Ramos (cell line): ENCODE data around the gene PYM1.
"Not testable (repeated sequence)": the region's sequence is repeated elsewhere in the genome, so short reads cannot be mapped to it uniquely, and the experiment has no call there.

ENCODE experiments used
- in situ Hi-C: fragments of 300-500 bp; cut with MboI; formaldehyde crosslinking; loops from one replicate; pipeline ENCODE4 v1.14.3; 2022; ENCODE audit warnings: low sequenced_read_pairs; ENCODE audit not compliant: unreplicated experiment

PYM1 gene

GRCh38 chr12:55940065-55940732 is 12.5 kb upstream of the PYM1 start:
- in situ Hi-C loops, result loop anchor here (5.0 kb wide), 1 partner anchor 193 kb away; no protein-coding TSS in a partner anchor

- in situ Hi-C loops, result no loop called here
Observed at GRCh38 chr12:55938826-55939501, 11.3 kb upstream of the PYM1 start.

DNA sequence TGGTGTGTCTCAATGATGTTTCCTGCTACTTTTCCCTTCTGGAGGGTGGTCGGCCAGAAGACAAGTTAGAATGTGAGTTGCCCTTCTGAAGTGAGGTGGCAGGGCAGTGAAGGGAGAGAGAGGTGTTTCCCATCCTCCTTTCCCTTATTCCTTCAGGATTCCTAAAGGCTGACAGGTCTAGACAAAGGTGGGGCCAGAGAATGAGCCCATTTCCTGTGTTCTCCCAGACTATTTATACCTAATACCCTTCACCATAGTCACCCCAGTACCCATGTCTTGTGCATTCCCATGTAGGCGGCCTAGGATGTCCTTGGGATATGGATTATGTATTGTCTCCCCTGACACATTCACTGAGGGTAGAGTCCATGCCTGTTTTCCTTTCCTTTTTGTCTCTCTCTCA is 10.3 kb upstream of the PYM1 start:
- in situ Hi-C loops, result no loop called here

GRCh38 chr12:55935738-55936151 is 8.1 kb upstream of the PYM1 start:
- in situ Hi-C loops, result no loop called here

- in situ Hi-C loops, result no loop called here
Observed at GRCh38 chr12:55934773-55935172, 7.1 kb upstream of the PYM1 start.

DNA sequence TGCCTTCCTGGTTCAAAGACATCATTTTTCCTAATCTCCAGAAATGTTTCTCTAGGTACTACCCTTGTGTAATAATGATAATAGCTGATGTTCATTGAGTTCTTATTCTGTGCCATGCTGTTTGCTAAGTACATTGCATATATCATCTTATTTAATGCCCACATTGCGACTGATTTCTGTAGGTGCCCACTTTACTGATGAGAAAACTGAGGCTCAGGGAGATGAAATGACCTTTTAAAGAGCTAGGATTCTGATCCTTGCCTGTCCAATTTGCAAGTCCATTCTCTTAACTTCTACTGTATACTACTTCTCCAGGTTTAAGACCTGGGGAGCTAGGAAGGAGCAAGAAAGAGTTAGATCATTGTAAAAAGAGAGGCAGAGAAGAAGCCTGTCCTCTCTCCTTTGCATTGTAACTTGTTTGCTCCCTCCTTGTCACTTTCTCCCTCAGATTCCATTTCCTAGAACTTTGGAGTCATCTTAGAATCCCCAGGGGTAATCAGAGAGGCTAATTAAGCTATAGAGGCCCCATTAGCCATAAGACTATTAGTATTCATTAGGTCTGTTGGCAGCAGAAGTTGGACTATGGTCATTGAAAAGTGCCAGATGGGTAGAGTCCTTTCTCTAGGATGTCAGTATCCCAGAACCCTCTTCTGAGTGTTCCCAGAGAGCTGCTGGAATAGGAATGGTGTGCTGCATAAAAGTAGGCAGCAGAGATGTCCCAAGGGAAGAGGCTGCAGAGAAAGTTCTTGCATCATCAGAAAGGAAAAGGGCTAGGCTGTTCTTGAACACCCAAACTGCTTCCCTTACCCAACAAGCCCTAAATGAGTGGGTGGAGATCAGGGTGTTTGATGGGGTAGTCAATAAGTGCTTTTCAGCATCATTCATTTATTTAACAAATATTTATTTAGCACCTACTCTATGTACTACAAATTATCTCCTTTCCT is 6.4 kb upstream of the PYM1 start:
- in situ Hi-C loops, result no loop called here

- in situ Hi-C loops, result no loop called here
Observed at GRCh38 chr12:55933169-55933798, 5.6 kb upstream of the PYM1 start.

GRCh38 chr12:55932551-55932910 is 4.8 kb upstream of the PYM1 start:
- in situ Hi-C loops, result no loop called here

DNA sequence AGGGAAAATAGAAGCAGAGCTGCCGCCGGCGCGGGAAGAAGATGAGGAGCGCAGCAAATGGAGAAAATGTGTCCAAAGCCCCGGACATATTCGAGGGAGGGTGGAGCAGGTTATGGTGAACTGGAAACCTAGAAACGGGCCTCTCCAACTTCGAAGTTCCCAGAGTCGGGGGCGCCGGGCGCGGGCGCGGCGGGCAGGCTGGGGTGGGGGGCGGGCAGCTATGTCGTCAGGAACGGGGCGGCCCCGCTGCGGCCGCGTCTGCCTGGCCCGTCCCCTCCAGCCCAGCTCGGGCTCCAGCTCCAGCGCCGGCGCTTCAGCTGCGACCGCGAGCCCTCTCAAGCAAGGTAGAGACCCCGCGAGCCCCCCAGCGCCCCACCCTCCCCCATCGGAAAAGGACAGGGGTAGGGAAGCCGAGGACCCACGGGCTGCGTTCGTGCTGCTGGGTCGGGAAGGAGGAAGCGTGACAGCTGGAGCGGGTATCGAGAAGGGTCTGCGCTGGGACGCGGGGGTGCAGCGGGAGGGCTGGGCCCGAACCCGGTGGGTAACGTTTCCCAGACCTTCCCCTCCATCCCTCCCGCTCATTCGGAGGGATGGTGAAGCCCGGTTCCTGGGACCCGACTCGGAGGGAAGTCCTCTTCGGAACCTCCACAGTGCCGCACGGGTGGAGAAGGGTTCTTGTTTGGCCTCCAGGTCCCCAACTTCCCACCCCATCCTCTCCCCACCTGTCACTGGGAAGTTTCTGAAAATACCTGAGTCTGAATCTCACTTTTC is 4.3 kb upstream of the PYM1 start:
- in situ Hi-C loops, result no loop called here

DNA sequence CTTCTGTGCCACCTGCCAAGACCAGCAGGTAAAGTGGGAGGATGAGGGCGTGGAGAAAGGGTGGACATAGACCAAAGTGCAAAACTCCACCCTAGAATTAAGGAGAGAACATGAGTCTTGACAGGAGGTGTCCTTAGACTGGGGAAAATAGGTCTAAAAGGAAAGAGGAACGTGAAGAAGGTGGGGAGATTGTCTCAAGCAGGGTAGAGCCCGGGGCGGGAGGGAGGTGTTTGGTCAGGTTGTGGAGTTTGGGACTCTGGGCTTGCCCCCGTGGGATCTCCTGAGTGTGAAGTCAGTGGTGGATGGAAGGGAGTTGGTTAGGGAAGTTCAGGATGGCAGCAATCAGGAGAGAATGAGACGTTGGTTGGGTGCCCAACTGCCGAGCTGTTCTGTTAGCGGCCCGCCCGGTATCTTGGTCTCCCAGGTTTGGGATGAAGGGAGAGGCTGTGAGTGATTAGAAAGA is 3.7 kb upstream of the PYM1 start:
- in situ Hi-C loops, result no loop called here

DNA sequence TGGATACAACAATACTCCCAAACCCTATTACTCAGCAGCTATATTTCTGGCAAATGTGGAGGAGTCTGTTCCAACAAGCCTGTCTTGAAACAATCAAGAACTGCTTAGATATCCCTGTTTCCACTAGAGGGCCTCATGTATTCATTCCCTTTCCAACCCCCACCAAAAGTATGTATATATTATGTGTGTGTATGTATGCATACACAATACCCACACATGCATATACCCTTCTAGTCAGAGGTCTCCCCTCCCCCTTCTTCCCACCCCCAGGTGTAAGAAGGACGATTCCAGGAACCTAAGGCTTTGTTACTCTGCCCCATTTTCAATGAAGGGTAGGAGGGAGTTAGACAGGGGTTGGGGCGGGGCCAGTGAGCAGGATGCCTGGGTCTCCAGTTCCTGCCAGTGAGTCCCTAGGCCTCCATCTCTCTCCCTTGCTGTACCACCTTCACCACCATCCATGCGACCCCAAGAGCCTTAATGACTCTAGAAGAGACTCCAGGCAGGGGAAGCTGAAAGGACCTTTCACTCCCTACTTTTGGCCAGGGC is 3.1 kb upstream of the PYM1 start, which contains the start of gene DGKA:
TSS of gene DGKA (plus strand) at position 392 of the 546 bp plus-strand sequence. CDS start 5,342 bp downstream, outside the sequence.
- in situ Hi-C loops, result no loop called here

DNA sequence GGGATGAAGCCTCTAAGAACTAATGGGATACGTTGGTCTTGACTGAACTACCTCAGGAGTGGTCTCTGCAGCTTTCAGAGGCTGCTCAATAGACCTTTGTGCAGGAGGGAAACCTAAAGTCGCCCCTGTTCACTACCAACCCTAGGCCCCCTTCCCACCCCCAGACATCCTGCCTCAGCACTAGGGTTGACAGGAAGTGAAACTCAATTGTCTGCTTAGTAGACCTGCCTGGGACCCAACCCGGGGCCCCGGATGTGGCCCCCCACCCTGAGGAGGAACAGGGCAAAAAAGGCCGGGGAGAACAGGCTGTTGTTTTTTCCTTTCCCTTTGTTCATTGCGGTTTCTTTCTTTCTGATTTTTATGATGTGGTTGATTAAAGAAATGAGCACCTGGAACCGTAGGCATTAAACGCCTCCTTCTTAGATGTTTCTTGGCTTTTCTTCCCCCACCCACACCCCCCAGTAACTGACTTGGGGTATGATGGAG is 1.7 kb upstream of the PYM1 start:
- in situ Hi-C loops, result no loop called here

GRCh38 chr12:55926738-55927587 is 731 bp downstream of the PYM1 start:
- in situ Hi-C loops, result no loop called here

- in situ Hi-C loops, result no loop called here
Observed at GRCh38 chr12:55925870-55926737, 1.6 kb downstream of the PYM1 start.

- in situ Hi-C loops, result no loop called here
Observed at GRCh38 chr12:55925371-55925770, 2.3 kb downstream of the PYM1 start.

DNA sequence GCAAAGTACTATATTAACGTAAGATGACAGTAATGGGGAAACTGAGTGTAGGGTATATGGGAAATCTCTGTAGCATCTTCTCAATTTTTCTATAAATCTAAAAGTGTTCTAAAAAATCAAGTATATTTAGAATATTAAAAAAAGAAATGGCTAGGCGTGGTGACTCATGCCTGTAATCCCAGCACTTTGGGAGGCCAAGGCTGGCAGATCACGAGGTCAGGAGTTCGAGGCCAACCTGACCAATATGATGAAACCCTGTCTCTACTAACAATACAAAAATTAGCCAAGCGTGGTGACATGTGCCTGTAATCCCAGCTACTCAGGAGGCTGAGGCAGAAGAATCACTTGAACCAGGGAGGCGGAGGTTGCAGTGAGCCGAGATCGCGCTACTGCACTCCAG is 4.0 kb downstream of the PYM1 start:
- in situ Hi-C loops, result not testable (repeated sequence)

- in situ Hi-C loops, result no loop called here
Observed at GRCh38 chr12:55922126-55922525, 5.6 kb downstream of the PYM1 start.
